GM21515 (cell line): ENCODE data around the gene NRXN2.
A peak's percentile ranks its signal among the peaks of the same experiment; 100 is the strongest.
"Not testable (repeated sequence)": the region's sequence is repeated elsewhere in the genome, so short reads cannot be mapped to it uniquely, and the experiment has no call there.

Experiments
- ATAC-seq: cut with Tn5 transposase; IDR thresholded peaks from one replicate; pipeline ENCODE4 v1.9.1; 2021; ENCODE audit not compliant: unreplicated experiment

NRXN2 gene

GRCh38 chr11:64705501-64705900 lies 17.5 kb downstream of the NRXN2 start:
- ATAC-seq = no peak

DNA sequence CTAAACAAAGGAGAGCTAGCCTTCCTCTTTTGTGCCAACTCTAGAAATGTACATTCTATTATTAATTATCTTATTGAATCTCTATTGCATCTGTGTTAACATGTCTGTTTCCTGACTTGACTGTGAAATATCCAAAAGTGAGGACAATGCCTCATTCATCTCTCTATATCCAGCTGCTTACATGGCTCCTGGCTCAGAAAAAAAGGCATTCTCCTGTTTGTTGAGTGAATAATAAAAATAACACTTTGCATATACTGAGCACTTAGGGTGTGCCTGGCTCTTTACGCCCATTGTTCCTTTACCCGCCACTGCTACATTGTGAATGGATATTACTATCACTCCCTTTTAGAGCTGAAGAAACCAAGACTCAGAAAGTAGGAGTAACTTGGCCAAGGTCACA lies 19.9 kb downstream of the NRXN2 start:
- no peak for ATAC-seq

- not testable (repeated sequence) for ATAC-seq
Observed at GRCh38 chr11:64701956-64702355, 21.0 kb downstream of the NRXN2 start.

DNA sequence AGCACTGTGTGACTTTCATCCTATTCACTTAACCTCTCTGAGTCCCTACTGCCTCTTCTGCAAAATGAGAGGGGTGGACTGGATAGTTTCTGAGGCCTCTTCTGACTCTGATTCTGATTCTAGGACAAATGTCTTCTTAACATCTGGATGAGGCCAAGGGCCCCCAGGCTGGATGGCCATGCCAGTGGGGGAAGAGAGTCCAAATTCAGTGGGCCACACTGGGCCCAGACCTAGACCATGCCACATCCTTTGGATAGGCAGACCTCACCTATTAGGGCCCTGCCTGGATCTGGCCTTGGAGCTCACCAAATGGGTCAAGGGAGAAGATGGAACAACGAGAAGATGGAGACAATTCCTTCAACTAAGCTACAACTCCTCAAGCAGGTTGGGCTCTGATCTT lies 24.6 kb downstream of the NRXN2 start:
- ATAC-seq = no peak

DNA sequence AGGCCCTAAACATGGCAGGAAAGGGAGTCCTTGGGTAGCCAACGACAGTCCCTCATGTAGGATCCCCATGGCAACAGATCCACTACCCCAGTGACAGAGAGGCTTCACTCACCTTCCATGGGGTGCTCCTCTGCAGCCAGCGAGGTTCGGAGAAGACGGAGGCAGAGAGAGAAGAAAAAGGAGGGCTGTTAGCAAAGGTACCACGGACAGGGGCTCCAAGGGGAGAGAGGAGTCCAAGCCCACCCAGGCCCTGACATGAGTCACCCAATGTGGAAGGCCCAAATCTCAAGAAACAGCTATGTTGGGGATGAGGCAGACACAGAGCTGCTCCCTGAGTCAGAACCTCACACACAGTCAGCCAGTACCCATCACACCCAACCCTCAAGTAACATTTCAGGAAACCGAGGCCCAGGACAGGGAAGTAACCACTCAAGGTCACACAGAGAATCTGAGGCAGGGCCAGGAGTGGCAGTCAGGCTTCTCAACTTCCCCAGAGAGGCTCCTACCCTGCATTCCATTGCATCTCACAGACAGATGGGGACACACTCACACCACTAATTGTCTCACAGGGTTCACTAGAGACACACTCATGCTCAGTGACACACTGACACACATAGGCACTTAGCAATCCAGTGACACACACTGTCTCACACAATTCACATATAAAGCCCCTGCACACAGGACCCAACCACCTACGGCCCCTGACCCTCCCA lies 25.2 kb downstream of the NRXN2 start:
- no peak for ATAC-seq

- no peak for ATAC-seq
Observed at GRCh38 chr11:64696045-64696444, 27.0 kb downstream of the NRXN2 start.

DNA sequence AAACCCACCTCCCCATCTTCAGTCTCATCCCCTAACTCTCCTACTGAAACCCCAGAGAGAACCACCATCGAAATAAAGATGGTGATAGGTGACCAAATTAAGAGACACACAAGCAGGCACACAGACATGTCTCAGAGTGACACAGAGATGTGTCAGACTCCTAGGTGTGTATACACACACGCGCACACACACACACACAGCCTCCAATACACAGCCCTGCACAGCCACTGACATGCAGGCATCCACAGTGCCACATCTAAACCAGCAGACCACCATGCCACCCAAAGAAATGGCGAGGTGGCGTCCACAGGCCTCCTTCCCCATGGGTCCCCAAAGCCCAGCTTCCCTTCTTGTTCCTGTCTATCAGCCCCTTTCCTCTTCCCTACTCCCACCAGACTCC lies 27.4 kb downstream of the NRXN2 start:
- no peak for ATAC-seq

- no peak for ATAC-seq
Observed at GRCh38 chr11:64694821-64695365, 28.1 kb downstream of the NRXN2 start.

- ATAC-seq = no peak
Observed at GRCh38 chr11:64694026-64694755, 28.8 kb downstream of the NRXN2 start.

GRCh38 chr11:64692764-64693331 lies 30.1 kb downstream of the NRXN2 start:
- ATAC-seq = no peak

DNA sequence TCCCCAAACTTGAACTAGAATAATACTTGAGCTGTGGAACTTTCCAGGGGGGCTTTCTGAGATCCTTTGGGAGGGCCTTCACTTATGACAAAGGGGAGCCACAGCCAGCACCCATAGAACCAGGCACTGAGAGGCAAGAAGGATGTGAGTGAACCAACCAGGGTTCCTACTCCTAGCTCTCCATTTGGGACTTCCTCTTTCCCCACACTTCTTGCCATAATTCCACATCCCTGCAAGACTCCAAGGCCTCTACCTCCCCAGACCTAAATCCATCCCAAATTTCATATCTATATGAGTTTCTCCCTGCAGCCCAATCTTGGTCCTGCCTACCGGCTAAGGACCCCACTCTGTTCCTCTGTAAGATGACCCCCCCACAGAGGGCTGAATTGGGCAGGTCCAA lies 31.5 kb downstream of the NRXN2 start:
- no peak for ATAC-seq

DNA sequence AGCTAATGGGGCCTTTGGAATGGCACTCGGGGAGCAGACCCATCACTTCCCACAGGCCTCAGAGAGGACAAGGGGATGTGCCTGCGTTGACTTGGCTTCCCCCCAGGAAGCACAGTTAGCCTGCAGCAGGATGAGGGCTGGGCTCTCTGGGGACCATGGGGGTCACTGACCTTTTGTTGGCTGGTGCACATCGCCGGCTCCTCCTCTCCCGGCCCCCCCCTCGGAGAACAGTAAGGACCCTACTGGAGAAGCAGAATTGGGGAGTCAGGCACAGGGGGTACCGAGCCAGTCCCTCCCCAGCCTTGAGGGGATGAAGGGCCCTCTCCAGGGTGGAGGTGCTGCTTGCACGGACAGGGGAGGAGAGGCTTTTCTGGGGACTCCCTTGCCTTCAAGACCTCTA lies 32.8 kb downstream of the NRXN2 start:
- no peak for ATAC-seq

GRCh38 chr11:64688534-64688982 lies 34.4 kb downstream of the NRXN2 start:
- peak; percentile 58 for ATAC-seq

DNA sequence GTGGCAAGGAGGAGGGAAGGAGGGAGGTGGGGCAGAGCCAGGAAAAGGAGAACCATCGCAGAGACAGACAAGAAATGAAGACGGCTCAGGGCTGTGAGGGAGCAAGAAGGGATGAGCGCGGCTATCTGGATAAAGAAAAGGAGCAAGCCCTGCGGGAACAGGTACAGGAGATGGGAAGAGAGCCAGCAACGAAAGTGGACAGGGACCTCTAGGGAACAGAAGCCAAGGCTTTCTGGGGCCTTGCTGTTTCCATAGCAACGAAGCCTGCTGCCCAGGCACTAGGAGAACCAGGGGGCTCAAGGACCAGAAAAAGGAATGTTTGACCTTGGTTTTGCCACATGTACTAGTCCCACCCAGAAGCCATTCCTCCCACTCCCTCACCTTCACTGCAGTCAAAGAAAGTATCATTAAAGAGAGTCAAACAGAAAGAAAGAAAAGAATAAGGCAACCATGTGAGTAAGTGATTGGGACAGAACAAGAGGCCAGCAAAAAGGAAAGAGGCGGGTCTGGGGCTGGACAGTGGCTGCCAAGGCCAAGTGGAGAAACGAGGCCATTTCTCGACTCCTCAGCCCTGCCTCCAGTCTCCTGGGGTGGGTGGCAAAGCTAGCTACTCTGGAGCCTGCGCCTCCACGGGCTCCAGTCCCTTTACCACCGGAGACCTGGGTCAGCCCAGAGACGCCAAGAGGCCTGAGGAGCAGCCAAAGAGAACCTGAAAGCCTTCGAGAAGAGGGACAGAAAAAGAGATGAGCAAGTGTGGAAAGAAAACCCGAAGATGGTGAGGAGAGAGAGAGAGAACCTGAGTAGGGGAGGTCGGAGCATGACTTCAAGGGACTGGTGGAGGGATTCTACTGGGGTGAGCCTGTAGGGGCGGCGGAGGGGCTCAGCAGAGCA lies 35.1 kb downstream of the NRXN2 start:
- ATAC-seq = no peak

GRCh38 chr11:64687204-64687603 lies 35.8 kb downstream of the NRXN2 start:
- ATAC-seq = no peak

GRCh38 chr11:64686466-64687170 lies 36.4 kb downstream of the NRXN2 start:
- ATAC-seq = no peak

DNA sequence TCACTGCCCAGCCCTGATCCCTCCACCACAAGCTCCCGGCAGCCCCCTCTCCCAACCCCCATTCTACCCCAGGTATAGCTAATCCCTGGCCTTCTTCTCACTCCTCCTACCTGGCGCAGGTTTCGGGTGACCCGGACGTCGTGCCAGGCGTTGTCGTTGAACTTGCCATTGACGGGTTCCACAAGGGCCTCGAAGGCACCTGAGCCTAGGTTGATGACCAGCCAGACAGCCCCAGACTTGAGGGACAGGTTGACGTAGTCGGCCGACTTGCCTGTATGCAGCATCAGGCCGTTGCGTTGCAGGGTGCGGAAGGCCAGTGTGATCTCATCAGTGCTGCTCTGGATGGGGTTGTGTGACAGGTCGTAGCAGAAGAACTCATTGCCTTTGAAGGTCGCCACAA lies 37.5 kb downstream of the NRXN2 start:
- ATAC-seq = no peak

DNA sequence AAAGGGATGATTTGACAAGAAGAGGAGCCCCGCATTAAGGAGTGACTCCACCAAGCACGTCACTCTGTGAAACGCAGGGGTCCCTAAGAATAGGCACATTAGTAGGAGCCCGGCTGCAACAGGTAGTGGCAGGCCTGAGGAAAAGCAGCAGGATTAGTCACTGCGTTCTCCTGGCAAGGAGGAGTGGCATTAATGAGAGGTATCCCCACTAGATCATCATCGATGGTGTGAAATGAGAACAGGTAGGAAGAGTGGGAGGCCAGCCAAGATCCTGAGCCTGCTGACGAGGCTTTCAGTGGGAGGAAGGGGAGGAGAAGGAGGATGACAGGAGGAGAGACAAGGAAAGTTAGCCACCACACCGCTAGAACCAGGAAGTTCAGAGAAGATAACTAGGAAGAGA lies 38.6 kb downstream of the NRXN2 start:
- ATAC-seq = no peak

GRCh38 chr11:64681171-64681570 lies 41.8 kb downstream of the NRXN2 start:
- no peak for ATAC-seq

GRCh38 chr11:64679846-64680245 lies 43.2 kb downstream of the NRXN2 start:
- ATAC-seq = no peak
